Fibroblast of skin of right quadriceps (primary cell): Measurements from ENCODE around the gene B3GNT9.

Source experiments
- DNase-seq: peaks from one replicate; pipeline ENCODE4 v3.0.0-alpha.2; 2013

The B3GNT9 gene

DNA sequence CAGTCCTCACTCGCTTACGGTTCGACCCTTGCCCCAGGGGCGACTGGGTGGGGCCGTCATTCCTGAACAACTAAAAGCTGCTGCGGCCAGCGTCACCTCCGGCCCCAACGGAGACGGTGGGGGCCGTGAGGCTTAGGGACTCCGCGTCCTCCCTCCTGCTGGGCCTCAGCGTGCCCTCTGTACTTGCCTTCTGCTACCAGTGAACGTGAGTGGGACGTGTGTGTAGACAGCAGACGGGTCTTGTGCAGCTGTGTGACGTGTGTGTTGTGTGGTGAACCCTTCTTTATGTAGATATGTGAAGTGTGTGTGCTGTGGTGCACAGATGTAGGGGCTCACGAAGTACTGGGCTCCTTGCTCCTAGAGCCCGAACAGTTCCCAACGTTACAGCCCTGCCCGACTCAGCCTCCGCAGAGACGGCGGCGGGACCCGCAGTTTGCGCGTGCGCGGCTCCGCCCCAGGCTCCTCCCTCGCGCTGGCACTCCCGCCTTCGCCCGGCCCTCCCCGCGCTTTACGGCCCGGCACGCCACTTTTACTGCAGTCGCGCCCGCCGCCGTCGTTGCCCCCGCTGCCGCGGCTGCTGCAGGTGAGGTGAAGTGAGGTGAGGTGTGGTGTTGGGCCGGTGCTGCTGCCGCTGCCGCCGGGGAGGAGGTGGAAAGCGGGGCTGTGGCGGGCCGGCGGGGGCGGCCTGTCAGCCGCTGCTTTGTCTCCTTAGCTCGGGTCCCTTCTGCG is 41.2 kb downstream of the B3GNT9 start, which contains the start of gene PHAF1:
Gene PHAF1, plus strand, starts transcription at position 535 of the 729 bp plus-strand sequence. CDS start 235 bp downstream, outside the sequence.
- peak; percentile 88 for DNase-seq

DNA sequence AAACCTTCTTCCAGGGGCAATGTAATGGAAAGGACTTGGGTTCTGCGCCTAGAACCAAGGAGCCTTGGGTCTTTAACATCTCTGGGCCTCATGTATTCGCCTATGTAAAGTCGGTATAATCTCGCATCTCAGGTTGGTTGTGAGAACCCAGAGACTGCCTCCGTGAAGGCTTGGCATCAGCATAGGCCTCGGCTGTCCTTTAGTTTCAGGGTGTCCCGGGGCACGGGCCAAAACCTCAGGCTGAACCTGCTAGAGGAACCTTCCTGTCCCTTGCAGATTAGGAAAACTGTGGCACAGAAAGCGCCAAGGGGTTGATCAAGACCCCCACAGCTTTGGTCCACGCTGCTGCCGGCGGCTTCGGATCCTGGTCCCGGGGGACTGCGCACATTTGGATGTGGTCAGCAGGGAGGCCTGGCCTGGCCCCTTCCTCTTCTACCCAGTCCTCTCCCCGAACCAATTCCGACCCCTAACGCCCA is 41.8 kb downstream of the B3GNT9 start:
- DNase-seq: no peak

DNA sequence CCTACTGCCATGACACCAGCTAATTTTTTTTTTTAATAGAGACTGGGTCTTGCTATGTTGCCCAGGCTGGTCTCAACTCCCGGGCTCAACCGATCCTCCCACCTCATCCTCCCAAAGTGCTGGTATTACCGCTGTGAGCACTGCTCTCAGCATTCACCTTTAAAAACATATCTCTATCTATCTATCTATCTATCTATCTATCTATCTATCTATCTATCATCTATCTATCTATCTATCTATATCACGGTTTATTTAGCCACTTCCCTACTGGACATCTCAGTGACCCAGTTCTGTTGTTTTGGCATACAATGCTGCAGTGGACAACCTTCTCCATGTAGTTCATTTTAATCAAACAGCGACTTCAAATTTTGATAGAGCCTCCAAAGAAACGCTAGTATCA is 42.3 kb downstream of the B3GNT9 start:
- DNase-seq: no peak

DNA sequence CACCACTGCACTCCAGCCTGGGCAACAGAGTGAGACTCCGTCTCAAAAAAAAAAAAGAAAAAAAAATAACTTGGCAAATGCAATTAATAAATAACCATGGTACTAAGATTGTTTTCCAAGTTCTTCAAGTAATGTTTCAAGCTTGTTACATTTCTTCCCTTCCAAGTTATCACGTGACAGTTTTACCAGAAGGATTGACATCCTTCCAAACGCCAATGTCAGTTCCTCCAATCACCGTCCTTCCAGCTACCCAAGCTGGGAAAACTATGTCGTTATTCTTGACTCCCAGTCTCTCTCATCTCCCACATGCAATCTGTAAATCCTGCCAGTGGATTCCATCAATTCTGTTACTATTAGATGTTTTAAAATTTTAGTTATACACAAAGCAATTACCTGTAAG is 44.9 kb downstream of the B3GNT9 start:
- no peak for DNase-seq

DNA sequence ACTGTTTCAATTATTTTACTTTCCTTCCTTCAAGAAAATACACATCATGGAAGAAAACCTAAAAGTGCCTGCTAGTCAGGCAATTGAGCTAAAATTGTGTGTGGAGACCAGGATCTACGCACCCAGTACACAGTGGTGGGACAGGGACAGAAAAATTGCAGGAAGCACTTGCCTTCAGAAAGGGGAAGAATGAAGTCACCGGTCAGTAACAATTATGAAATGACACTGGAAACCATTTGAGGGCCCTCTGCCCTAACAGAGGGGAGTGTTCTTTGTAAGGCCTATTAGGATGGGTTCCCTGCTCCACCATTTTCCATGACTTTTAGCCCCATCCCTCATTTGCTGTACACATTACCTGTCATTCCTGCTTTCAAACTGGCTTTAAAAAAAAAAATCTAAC is 45.6 kb downstream of the B3GNT9 start:
- DNase-seq: no peak

DNA sequence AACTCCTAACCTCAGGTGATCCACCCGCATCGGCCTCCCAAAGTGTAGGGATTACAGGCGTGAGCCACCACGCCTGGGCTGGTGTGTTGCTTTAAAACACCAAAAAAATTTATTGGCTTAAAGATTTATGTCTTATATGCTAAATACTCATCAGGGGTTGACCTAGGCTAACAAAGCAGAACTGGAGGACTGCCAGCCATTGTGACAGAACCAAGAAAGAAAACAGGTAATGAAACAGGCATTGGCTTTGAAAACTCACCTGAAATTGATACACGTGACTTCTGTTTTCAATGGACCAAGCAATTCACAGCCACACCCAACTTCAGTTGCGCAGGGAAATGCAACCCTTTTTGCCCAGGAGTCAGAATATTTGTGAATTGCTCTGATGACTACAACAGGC is 46.0 kb downstream of the B3GNT9 start:
- DNase-seq: no peak

DNA sequence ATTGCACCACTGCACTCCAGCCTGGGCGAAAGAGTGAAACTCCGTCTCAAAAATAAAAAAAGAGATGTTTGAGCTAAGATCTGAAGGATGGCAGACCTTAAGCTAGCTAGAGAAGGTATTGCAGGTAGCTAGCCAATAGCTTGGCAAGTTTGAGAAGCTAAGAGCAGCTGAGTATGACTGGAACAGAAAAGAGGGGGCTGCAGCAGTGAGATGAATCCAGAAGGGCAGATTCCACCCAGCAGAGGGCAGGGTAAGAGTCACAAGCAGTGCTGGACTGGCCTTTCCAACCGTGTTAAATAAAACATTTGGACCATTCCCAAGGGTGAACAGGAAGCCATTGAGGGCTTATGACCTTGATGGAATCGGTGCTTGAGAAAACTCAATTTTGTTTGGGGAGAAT is 46.7 kb downstream of the B3GNT9 start:
- peak; percentile 20 for DNase-seq

DNA sequence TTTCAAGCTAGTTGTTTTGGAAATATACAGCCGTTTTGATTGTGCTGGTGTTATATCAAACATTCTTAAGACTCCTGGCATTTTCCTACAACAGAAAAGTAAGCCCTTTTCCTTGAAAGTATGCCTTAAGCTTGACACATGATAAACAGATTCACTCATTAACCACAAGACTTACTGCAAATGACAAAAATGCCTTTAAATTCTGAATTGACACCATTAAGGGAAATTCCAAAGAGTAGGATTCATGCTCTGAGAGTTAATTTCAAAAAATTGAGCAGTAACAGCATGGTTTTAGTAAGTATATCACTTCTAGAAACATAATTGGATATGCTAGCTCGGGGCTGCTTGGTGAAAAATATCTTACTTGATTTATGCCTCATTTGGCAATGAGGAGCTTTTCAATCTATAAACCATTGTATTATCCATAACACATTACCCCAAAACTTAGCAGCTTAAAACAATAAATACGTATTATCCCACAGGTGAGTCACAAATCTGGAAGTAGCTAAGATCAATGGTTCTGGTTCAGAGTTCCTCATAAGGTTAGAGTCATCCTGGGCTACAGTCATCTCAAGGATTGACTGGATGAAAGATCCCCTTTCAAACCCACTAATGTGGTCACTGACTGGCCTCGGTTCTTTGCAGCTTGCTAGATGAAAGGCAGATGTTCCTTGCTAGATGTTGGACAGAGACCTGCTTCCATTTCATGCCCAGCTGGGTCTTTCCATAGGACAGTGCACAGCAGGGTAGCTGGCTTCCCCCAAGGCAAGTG is 49.3 kb downstream of the B3GNT9 start:
- peak; percentile 91 for DNase-seq

DNA sequence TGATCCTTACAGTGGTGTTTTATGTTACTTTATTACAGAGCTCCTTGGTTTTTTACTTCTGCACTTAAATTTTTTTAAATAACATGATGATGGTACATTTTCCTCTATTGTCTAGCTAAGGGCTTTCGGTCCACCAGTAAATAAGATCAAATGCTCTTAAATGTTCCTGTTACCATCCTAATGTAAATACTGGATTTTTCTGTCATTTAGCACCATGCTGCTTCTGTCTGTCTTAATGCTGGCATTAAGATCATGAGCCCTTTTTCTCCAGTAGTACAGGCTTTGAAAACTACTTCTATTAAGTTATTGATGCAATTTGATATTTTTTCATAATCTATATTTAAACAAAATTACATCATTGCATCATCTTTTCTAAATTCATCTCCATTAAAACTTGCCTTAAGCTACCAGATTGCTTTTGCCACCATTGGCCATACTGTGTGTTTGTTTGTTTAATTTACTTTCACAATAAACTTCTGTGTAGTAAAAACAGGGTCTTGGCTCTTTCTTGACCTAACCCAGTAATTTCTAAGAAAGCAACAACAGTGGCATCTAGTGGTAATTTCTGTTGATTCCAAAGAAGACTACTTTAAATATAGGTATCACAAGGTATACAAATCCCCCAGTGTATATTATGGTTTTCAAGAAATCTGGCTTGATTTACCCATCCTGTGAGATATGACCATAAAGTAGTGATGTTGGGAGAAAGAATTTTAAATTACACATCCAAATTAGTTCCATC is 50.1 kb downstream of the B3GNT9 start:
- DNase-seq: no peak

DNA sequence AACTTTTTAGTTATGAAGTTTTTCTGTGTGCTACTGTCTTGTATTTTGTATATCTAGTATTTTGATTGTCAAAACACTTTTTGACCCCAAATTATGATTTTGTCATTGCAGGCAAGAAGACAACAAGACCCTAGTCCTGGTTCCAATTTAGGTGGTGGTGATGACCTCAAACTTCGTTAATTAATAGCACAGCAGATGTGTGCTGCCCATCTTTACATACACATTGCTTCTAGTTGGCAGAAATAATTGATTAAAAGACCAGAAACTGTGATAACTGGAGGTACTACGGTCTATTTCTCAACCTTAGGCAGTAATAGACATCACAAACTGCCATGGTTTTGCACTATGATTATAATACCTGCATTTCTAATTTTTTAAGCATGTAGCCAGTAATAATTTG is 52.2 kb downstream of the B3GNT9 start:
- no peak for DNase-seq
